ENCODE measurements around the gene VASH1. TPM values are rescaled to one million over a fixed set of nuclear protein-coding genes. Genes with fewer than 3 reads are reported as not detected.

Gene VASH1
- total RNA-seq, 2 experiments from 2014 or later, result 7.3 to 9.2 TPM

DNA sequence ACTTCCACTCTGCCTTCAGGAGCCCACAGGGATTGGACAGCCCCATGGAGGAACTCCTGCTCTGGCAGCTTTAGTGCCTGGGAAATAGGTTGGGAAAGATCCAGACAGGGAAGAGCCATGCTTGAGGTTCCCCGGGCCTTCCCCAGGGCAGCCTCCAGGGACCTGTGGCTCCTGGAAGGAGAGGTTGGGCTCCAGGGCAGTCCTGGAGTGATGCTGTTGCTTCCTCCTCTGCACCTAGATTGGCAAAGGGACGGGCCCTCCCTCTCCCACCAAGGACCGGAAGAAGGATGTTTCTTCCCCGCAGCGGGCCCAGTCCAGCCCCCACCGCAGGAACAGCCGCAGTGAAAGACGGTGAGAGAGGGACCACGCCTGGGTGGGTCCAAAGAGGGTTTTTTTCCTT lies 16.5 kb downstream of the VASH1 start:
- TF ChIP-seq, protein P1, sequence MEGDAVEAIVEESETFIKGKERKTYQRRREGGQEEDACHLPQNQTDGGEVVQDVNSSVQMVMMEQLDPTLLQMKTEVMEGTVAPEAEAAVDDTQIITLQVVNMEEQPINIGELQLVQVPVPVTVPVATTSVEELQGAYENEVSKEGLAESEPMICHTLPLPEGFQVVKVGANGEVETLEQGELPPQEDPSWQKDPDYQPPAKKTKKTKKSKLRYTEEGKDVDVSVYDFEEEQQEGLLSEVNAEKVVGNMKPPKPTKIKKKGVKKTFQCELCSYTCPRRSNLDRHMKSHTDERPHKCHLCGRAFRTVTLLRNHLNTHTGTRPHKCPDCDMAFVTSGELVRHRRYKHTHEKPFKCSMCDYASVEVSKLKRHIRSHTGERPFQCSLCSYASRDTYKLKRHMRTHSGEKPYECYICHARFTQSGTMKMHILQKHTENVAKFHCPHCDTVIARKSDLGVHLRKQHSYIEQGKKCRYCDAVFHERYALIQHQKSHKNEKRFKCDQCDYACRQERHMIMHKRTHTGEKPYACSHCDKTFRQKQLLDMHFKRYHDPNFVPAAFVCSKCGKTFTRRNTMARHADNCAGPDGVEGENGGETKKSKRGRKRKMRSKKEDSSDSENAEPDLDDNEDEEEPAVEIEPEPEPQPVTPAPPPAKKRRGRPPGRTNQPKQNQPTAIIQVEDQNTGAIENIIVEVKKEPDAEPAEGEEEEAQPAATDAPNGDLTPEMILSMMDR (IDR thresholded peaks at IDR 0.05), result no peak
- ChIA-PET CTCF (interaction anchor here (1.4 kb wide), 1 partner anchor 67 kb away, joined by 6 read pairs; no protein-coding TSS in a partner anchor), POLR2A (interaction anchor here (1.2 kb wide), 1 partner anchor 21 kb away, joined by 5 read pairs; no protein-coding TSS in a partner anchor)
- H3K36me3 Mint-ChIP-seq (ENCODE audit: low read depth), result peaks cover 14% of the 10 kb centered on the region
- no peak overlapping the region for H3K4me3 Mint-ChIP-seq
- peaks cover 29% of the 10 kb centered on the region for H3K4me1 ChIP-seq (ENCODE audit: insufficient read depth, low read length)
- no peak overlapping the region for H3K27ac ChIP-seq (ENCODE audit: low read depth in 1 of 2, low read length in 2 of 2)
- no peak for DNase-seq
- peaks cover 20% of the 10 kb centered on the region for H3K36me3 ChIP-seq (ENCODE audit: insufficient read depth, low read length)
- H3K27ac Mint-ChIP-seq, result no peak overlapping the region
- no peaks in the 10 kb centered on the region for H3K27me3 Mint-ChIP-seq
- no peaks in the 10 kb centered on the region for H3K9me3 ChIP-seq (ENCODE audit: control insufficient read depth in 1 of 2, insufficient read depth in 1 of 2, low read length in 2 of 2)
- peaks cover 2% of the 10 kb centered on the region for H3K4me1 Mint-ChIP-seq (ENCODE audit: low read depth)
- no peak overlapping the region for H3K4me3 ChIP-seq (ENCODE audit: low read length)
- peaks cover 0 to under 1% of the 10 kb centered on the region in 2 experiments for H3K27me3 ChIP-seq (ENCODE audit: control insufficient read depth in 1 of 2, insufficient read depth in 2 of 2, low read length in 2 of 2)
- intact Hi-C loops (cut with DNase I, micrococcal nuclease), result no loop called here
- ATAC-seq (ENCODE audit: poor library complexity), result no peak
- H3K9me3 Mint-ChIP-seq, result no peaks in the 10 kb centered on the region

DNA sequence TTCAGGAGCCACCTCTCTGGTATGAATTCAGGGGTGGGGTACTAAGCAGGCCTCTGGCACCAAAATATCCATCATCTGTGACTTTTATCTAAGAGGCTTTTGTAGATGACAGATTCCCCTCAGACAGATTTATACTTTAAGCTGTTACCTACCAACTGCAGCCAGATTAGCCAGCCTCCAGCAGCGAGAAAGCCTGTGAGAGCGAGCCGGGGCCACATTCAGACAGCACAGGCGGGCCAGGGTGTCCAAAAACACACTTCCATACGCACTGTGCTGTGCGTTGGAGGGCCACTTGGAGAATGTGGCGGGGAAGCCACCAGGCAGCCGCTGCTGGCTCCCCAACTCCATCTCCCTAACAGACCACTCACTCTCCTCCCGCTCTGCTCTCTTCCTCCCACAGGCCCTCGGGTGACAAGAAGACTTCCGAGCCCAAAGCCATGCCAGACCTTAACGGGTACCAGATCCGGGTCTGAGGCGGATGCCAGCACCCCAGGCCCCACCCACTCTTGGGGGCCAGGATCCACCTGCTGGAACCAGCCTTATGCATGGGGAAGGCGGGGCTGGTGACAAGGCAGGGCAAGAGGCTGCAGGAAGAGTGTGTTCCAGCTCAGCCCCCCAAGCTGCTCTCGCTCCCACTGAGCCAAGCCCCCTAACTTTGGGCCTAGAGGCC lies 17.4 kb downstream of the VASH1 start:
- intact Hi-C loops (cut with DNase I, micrococcal nuclease), result no loop called here
- Histone ChIP-seq H3K4me3 (ENCODE audit: low read length) (no peak overlapping the region), H3K27me3 (ENCODE audit: control insufficient read depth in 1 of 2, insufficient read depth in 2 of 2, low read length in 2 of 2) (no peaks in the 10 kb centered on the region), H3K9me3 (ENCODE audit: control insufficient read depth in 1 of 2, insufficient read depth in 1 of 2, low read length in 2 of 2) (no peaks in the 10 kb centered on the region), H3K36me3 (ENCODE audit: insufficient read depth, low read length) (peaks cover 20% of the 10 kb centered on the region), H3K27ac (ENCODE audit: low read depth in 1 of 2, low read length in 2 of 2) (no peak overlapping the region), H3K4me1 (ENCODE audit: insufficient read depth, low read length) (peaks cover 28% of the 10 kb centered on the region)
- H3K4me1 Mint-ChIP-seq (ENCODE audit: low read depth), result peaks cover 11% of the 10 kb centered on the region
- peaks cover 23% of the 10 kb centered on the region for H3K36me3 Mint-ChIP-seq (ENCODE audit: low read depth)
- no peak overlapping the region for H3K4me3 Mint-ChIP-seq
- ChIA-PET CTCF (no interaction called here), POLR2A (interaction anchor here (1.5 kb wide), 1 partner anchor 9 kb away, joined by 4 read pairs; no protein-coding TSS in a partner anchor)
- no peak for ATAC-seq (ENCODE audit: poor library complexity)
- no peaks in the 10 kb centered on the region for H3K9me3 Mint-ChIP-seq
- no peak for DNase-seq
- TF ChIP-seq, protein P1 (IDR thresholded peaks at IDR 0.05), result no peak
- no peaks in the 10 kb centered on the region for H3K27me3 Mint-ChIP-seq
- H3K27ac Mint-ChIP-seq, result no peak overlapping the region

DNA sequence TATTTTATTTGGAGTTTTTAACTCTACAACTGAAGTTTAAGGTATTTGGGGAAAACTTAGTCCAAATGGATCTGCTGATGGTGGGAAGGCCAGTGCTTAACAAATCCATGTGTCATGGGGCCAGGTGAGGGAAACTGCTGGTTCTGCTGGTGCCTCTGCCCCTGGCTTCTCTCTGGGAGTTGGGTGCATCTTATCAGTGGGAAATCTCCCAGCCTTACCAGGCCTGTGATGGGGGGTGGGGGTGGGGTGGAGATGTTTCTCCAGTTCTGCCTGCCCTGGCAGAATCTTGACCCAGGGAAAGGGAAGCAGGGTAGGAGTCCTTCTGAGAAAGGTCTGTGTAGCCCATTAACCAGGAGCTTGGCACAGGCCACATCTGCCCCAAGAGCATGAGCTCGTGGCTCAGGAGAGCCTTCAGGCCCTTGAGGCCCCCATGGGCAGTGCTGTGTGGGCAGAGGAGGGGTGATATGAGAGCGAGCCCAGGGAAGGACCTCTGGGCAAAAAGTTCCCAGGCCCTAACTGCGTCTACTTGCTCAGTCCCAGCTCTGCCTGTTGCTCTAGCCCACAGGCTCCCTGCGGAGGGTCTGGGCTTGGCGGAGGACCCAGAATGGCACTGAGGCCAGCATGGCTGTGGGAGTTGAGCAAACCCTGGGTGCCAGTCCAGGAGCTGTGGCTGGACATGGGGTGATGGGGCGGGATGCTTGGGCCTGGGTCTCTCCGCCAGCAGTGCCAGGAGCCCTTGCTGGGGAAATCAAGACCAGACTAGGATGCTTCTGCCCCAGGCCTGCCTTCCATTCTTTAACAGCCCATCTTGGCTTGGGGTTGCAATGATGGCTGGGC lies 18.2 kb downstream of the VASH1 start:
- no peaks in the 10 kb centered on the region for H3K9me3 Mint-ChIP-seq
- CTCF ChIA-PET, result no interaction called here
- peaks cover 35% of the 10 kb centered on the region for H3K4me1 ChIP-seq (ENCODE audit: insufficient read depth, low read length)
- H3K27ac Mint-ChIP-seq, result no peak overlapping the region
- H3K4me3 ChIP-seq (ENCODE audit: low read length), result no peak overlapping the region
- no peaks in the 10 kb centered on the region for H3K27me3 Mint-ChIP-seq
- peaks cover 24% of the 10 kb centered on the region for H3K36me3 ChIP-seq (ENCODE audit: insufficient read depth, low read length)
- POLR2A ChIA-PET, result interaction anchor here (1.5 kb wide), 1 partner anchor 10 kb away, joined by 4 read pairs; no protein-coding TSS in a partner anchor
- TF ChIP-seq, protein P1 (IDR thresholded peaks at IDR 0.05), result no peak
- intact Hi-C loops (cut with DNase I, micrococcal nuclease), result no loop called here
- ATAC-seq (ENCODE audit: poor library complexity) (no peak), DNase-seq (no peak)
- H3K36me3 Mint-ChIP-seq (ENCODE audit: low read depth), result peaks cover 28% of the 10 kb centered on the region
- H3K4me3 Mint-ChIP-seq, result no peak overlapping the region
- no peaks in the 10 kb centered on the region for H3K27me3 ChIP-seq (ENCODE audit: control insufficient read depth in 1 of 2, insufficient read depth in 2 of 2, low read length in 2 of 2)
- H3K9me3 ChIP-seq (ENCODE audit: control insufficient read depth in 1 of 2, insufficient read depth in 1 of 2, low read length in 2 of 2), result no peaks in the 10 kb centered on the region
- no peak overlapping the region for H3K27ac ChIP-seq (ENCODE audit: low read depth in 1 of 2, low read length in 2 of 2)
- H3K4me1 Mint-ChIP-seq (ENCODE audit: low read depth), result peaks cover 16% of the 10 kb centered on the region

All from CD4-positive, alpha-beta T cell (primary cell).